Endothelial cell of umbilical vein (primary cell): Measurements from ENCODE around the gene CDH15. TPM values are rescaled to one million over a fixed set of nuclear protein-coding genes. Genes with fewer than 3 reads are reported as not detected.

Experiments
- BruUV-seq: library from RNA; stranded (reverse); fragments of 400-500 nt; replicated peaks from 2 replicates; lab custom pipeline; 2021; lab: Mats Ljungman, UMichigan
- CTCF ChIA-PET: fragments of 300-600, 350-600 bp; sonication (Branson Sonifier 250); formaldehyde crosslinking; loops from one replicate; lab custom pipeline; 2021; ENCODE audit warnings: antibody characterized with exemption, inconsistent platforms; lab: Charles Lee
- POLR2A ChIA-PET: fragments of 300-600, 350-600 bp; sonication (Branson Sonifier 250); formaldehyde crosslinking; loops from one replicate; lab custom pipeline; 2021; ENCODE audit warnings: antibody characterized with exemption, inconsistent platforms; lab: Charles Lee
- DNase-seq: peaks from one replicate; pipeline ENCODE4 v3.0.0-alpha.2; 2011; ENCODE audit warnings: low read depth, low spot score
- FAIRE-seq: peaks from 2 replicates; lab custom pipeline; 2011; peaks lifted over from hg19 to GRCh38; lab: Jason Lieb, UNC
- H2AFZ ChIP-seq: 2 replicates; pipeline ENCODE4 v1.6.0; 2012; ENCODE audit warnings: low read depth, low read length, control low read depth, inconsistent platforms
- H3K27ac ChIP-seq: 2 replicates; pipeline ENCODE4 v1.5.1; 2011; ENCODE audit warnings: low read depth, mild to moderate bottlenecking, control low read depth, low read length, moderate library complexity; ENCODE audit not compliant: insufficient read depth
- H3K27me3 ChIP-seq, 2 experiments: 2 replicates each; pipeline versions ENCODE4 v1.6.0 to v1.6.1; 2011; ENCODE audit warnings: low read length in 2 of 2, mixed read lengths in 1 of 2; ENCODE audit not compliant: control insufficient read depth in 2 of 2, insufficient read depth in 2 of 2
- H3K36me3 ChIP-seq, 2 experiments: 2 replicates in 1 of 2; 3 replicates in 1 of 2; pipeline ENCODE4 v1.5.1; 2011; ENCODE audit warnings: low read length in 2 of 2, mild to moderate bottlenecking in 1 of 2, moderate library complexity in 1 of 2; ENCODE audit not compliant: control insufficient read depth in 2 of 2, insufficient read depth in 2 of 2; ENCODE audit errors: extremely low read depth in 1 of 2
- H3K4me1 ChIP-seq: 3 replicates; pipeline ENCODE4 v1.5.1; 2011; ENCODE audit warnings: mild to moderate bottlenecking, low read length; ENCODE audit not compliant: control insufficient read depth, insufficient read depth; ENCODE audit errors: extremely low read depth
- H3K4me2 ChIP-seq: 2 replicates; pipeline ENCODE4 v1.6.1; 2011; ENCODE audit warnings: low read length, control low read depth, mixed read lengths; ENCODE audit not compliant: insufficient read depth
- H3K4me3 ChIP-seq, 3 experiments: fragments of 200-600 bp in 1 of 3; sonication (generic), shearing (Covaris generic) in 1 of 3; replicated peaks in 1 of 3; 2 replicates each; pipeline ENCODE4 v1.5.1; 2011 to 2016; ENCODE audit warnings: control low read depth in 3 of 3, low read length in 3 of 3, mild to moderate bottlenecking in 2 of 3, inconsistent platforms in 1 of 3, low read depth in 1 of 3, moderate library complexity in 1 of 3; ENCODE audit not compliant: insufficient read depth in 1 of 3
- H3K79me2 ChIP-seq: 2 replicates; pipeline ENCODE4 v1.6.0; 2012; ENCODE audit warnings: low read length, inconsistent platforms; ENCODE audit not compliant: control insufficient read depth, insufficient read depth
- H3K9ac ChIP-seq: replicated peaks from 2 replicates; pipeline ENCODE3; 2011; ENCODE audit warnings: low read length, control low read depth; ENCODE audit not compliant: insufficient read depth; ENCODE audit errors: extremely low read depth
- H3K9me1 ChIP-seq: replicated peaks from 3 replicates; pipeline ENCODE4 v1.6.0; 2011; ENCODE audit warnings: mild to moderate bottlenecking, low read length; ENCODE audit not compliant: control insufficient read depth, insufficient read depth; ENCODE audit errors: extremely low read depth
- H3K9me3 ChIP-seq: replicated peaks from 2 replicates; pipeline ENCODE4 v1.5.1; 2012; ENCODE audit warnings: low read length, inconsistent platforms; ENCODE audit not compliant: control insufficient read depth, insufficient read depth
- H4K20me1 ChIP-seq: replicated peaks from 2 replicates; pipeline ENCODE3; 2011; ENCODE audit warnings: mild to moderate bottlenecking, low read length; ENCODE audit not compliant: control insufficient read depth, insufficient read depth; ENCODE audit errors: extremely low read depth
- EZH2 ChIP-seq: IDR thresholded peaks from 2 replicates; pipeline ENCODE4 v1.6.1; 2012; ENCODE audit warnings: borderline replicate concordance, low read depth, mild to moderate bottlenecking, moderate library complexity, low read length, inconsistent platforms; ENCODE audit not compliant: severe bottlenecking
- FOS ChIP-seq: IDR thresholded peaks from 2 replicates; pipeline ENCODE4 v1.6.1; 2011; ENCODE audit warnings: mild to moderate bottlenecking, low read length, moderate library complexity, borderline replicate concordance; ENCODE audit not compliant: insufficient read depth
- GATA2 ChIP-seq: IDR thresholded peaks from 2 replicates; pipeline ENCODE4 v1.7.0; 2011; ENCODE audit warnings: low read depth, mild to moderate bottlenecking, moderate library complexity, mixed read lengths, low read length; ENCODE audit not compliant: insufficient read length, insufficient read depth
- JUN ChIP-seq: IDR thresholded peaks from 2 replicates; pipeline ENCODE4 v1.6.1; 2011; ENCODE audit warnings: borderline replicate concordance, low read depth; ENCODE audit not compliant: insufficient read length, insufficient read depth
- MYC ChIP-seq: IDR thresholded peaks from one replicate; pipeline ENCODE4 v1.6.1; 2011; ENCODE audit warnings: mild to moderate bottlenecking, low read depth, low read length
- POLR2A ChIP-seq: IDR thresholded peaks from 2 replicates; pipeline ENCODE4 v1.6.1; 2012; ENCODE audit warnings: low read depth, mild to moderate bottlenecking, control low read depth, low read length
- POLR2AphosphoS5 ChIP-seq: IDR thresholded peaks from 2 replicates; pipeline ENCODE4 v1.6.1; 2012; ENCODE audit warnings: low read depth, mild to moderate bottlenecking, control low read depth, low read length, moderate library complexity; ENCODE audit not compliant: insufficient read depth
- dilution Hi-C: fragments of 300-500 bp; cut with MboI; formaldehyde crosslinking; loops from one replicate; pipeline ENCODE4 v1.15.0; 2019; ENCODE audit warnings: low sequenced_read_pairs; ENCODE audit not compliant: extremely low pct_ligation_motif_present
- intact Hi-C: fragments of 100-400 bp; cut with micrococcal nuclease; formaldehyde crosslinking; loops from one replicate; pipeline ENCODE4 v1.10.0; 2022
- polyA plus RNA-seq, 4 experiments: library from polyadenylated mRNA; depleted of rRNA in 3 of 4; stranded (reverse) in 3 of 4; unstranded in 1 of 4; fragments of >200 nt; gene quantifications; 2 replicates each; pipeline versions ENCODE4 v1.2.1 to v1.2.3, GENCODE V29; 2011 to 2012; ENCODE audit warnings: missing spikeins in 1 of 4
- total RNA-seq: library from RNA; stranded (reverse); gene quantifications from 2 replicates; pipeline ENCODE4 v1.2.3, GENCODE V29; 2021
- TF ChIP-seq, protein P1 (sequence below): IDR thresholded peaks from 2 replicates; pipeline ENCODE4 v1.6.1; 2011; ENCODE audit not compliant: insufficient read depth, insufficient read length
- TF ChIP-seq, protein P2 (sequence below), 2 donors: IDR thresholded peaks; 1 replicate in 1 of 2; 2 replicates in 1 of 2; pipeline ENCODE4 v1.5.1; 2011; ENCODE audit warnings: low read length in 2 of 2, mild to moderate bottlenecking in 2 of 2, moderate library complexity in 2 of 2, control low read depth in 1 of 2, inconsistent platforms in 1 of 2, low read depth in 1 of 2; ENCODE audit not compliant: insufficient read depth in 1 of 2; ENCODE audit errors: extremely low read depth in 1 of 2

Gene CDH15
- total and polyA plus RNA-seq, 2 donors (not counting 3 experiments of a cell fraction or from before 2014, with no cell fraction given) = 0.44 TPM; not detected in 1

DNA sequence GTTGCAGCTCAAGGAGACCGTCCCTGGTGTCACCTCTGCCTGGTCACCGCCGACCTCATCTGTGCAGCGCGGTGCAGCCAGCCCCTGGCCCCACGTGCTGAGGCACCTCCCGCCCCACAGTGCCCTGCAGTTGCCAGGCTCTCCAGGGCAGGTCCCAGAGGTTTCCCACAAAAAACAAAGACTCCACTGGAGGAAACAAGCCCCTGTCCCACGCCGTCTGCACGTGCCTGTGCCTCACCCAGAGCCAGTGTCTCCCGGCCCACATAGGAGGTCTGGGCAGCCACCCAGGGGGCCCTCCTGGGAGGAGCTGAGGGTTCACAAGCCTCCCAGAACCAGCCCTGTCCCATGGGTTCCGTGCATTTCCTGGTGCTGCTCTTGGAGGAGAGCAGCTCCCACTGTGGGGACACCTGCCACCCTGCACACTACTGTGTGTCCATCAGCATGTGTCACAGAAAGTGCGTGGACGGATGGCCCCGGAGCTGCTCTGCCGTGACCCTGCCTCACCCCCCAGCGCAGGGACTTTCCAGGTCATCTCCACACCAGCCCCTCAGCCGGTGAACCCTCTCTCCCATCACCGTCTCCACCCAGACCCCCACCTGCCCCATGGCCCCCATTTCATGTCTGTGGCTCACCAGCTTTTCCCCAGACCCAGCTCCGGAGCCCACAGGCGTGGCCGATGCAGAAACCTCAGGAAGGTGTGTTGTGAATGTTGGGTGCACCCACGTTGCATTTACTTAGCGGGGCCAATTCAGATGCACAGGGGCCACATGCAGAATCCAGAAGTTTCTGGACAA lies 17.0 kb upstream of the CDH15 start:
- TF ChIP-seq FOS (no peak), POLR2AphosphoS5 (no peak), GATA2 (no peak), MYC (no peak), JUN (no peak), POLR2A (no peak), EZH2 (no peak)
- TF ChIP-seq, protein P1, sequence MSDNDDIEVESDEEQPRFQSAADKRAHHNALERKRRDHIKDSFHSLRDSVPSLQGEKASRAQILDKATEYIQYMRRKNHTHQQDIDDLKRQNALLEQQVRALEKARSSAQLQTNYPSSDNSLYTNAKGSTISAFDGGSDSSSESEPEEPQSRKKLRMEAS = no peak
- TF ChIP-seq, protein P2, sequence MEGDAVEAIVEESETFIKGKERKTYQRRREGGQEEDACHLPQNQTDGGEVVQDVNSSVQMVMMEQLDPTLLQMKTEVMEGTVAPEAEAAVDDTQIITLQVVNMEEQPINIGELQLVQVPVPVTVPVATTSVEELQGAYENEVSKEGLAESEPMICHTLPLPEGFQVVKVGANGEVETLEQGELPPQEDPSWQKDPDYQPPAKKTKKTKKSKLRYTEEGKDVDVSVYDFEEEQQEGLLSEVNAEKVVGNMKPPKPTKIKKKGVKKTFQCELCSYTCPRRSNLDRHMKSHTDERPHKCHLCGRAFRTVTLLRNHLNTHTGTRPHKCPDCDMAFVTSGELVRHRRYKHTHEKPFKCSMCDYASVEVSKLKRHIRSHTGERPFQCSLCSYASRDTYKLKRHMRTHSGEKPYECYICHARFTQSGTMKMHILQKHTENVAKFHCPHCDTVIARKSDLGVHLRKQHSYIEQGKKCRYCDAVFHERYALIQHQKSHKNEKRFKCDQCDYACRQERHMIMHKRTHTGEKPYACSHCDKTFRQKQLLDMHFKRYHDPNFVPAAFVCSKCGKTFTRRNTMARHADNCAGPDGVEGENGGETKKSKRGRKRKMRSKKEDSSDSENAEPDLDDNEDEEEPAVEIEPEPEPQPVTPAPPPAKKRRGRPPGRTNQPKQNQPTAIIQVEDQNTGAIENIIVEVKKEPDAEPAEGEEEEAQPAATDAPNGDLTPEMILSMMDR (IDR thresholded peaks at IDR 0.05; ENCODE audit: extremely low read depth in 1 of 2, insufficient read depth in 1 of 2, low read depth in 1 of 2, low read length in 2 of 2) = no peak
- Histone ChIP-seq H3K9ac (no peak overlapping the region), H3K27me3 (no peaks in the 10 kb centered on the region), H3K4me1 (no peaks in the 10 kb centered on the region), H3K79me2 (no peaks in the 10 kb centered on the region), H3K4me2 (no peak overlapping the region), H3K9me3 (no peaks in the 10 kb centered on the region), H3K9me1 (no peaks in the 10 kb centered on the region), H3K4me3 (no peak overlapping the region), H3K36me3 (peaks cover 0 to 2% of the 10 kb centered on the region in 2 experiments), H2AFZ (no peak overlapping the region), H3K27ac (no peak overlapping the region), H4K20me1 (no peaks in the 10 kb centered on the region)
- DNase-seq (no peak), FAIRE-seq (no peak)
- ChIA-PET POLR2A (no interaction called here), CTCF (no interaction called here)
- dilution Hi-C loops (no loop called here), intact Hi-C loops (no loop called here)
- BruUV-seq = no TSS peak
